NCI-H1048 (cell line): ENCODE measurements around the gene OR14A16.
A peak's percentile ranks its signal among the peaks of the same experiment; 100 is the strongest.

Experiments
- DNase-seq: peaks from one replicate; lab custom pipeline; 2025; lab: John Stamatoyannopoulos, UW

OR14A16 gene

DNA sequence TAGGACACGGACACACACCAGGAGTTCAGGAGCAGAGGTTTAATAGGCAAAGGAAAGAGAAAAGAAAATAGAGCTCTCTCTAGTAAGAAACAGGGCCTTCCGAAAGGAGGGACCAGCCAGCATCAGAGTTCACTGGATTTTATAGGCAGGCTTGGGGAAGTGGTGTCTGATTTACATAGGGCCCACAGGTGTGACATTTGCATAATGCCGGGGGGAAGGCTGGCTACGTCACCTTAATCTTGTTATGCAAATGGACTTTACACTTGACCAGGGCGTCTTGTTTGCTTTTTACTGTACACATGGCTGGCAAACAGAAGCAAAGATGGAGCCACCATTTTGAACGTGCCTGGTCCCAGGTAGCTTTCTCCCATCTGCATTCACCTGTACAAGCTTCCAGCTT is at the start of gene OR14A16:
TSS of gene OR14A16 (minus strand) at position 97 of the 400 bp plus-strand sequence. CDS start 8,390 bp downstream, outside the sequence.
- DNase-seq = peak; percentile 85

GRCh38 chr1:247865416-247865815 is 41.5 kb upstream of the OR14A16 start:
- DNase-seq = no peak

DNA sequence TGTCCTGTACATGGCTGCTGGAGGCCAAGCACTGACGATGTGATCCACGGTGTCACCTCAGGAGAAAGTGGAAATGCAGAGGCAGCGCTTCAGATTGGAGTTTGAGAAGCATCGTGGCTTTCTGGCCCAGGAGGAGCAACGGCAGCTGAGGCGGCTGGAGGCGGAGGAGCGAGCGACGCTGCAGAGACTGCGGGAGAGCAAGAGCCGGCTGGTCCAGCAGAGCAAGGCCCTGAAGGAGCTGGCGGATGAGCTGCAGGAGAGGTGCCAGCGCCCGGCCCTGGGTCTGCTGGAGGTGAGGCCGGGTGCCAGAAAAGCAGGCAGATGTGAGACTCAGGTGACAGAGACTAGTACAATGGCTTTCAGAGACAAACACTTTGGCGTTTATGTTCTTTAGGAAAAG is 40.7 kb upstream of the OR14A16 start:
- no peak for DNase-seq

DNA sequence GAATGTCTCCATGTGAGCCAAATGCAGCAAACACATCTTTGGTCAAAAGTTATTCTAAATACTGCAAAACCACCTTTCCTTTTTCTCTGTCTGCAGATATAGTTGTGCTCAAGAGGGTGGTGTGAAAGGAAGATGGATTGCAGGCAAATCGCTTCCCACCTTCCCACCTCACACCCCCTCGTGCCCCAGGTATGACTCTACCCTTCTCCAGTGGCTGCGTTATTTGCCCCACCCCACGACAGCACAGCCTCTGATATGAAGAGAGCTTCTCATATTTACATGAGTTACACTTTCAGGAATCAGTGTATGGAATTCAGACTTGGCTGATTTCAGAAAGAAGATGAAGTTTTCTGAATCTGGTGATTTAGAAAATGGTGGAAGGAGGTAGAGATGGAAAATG is 38.8 kb upstream of the OR14A16 start:
- DNase-seq = no peak

GRCh38 chr1:247857985-247858619 is 34.2 kb upstream of the OR14A16 start:
- no peak for DNase-seq

DNA sequence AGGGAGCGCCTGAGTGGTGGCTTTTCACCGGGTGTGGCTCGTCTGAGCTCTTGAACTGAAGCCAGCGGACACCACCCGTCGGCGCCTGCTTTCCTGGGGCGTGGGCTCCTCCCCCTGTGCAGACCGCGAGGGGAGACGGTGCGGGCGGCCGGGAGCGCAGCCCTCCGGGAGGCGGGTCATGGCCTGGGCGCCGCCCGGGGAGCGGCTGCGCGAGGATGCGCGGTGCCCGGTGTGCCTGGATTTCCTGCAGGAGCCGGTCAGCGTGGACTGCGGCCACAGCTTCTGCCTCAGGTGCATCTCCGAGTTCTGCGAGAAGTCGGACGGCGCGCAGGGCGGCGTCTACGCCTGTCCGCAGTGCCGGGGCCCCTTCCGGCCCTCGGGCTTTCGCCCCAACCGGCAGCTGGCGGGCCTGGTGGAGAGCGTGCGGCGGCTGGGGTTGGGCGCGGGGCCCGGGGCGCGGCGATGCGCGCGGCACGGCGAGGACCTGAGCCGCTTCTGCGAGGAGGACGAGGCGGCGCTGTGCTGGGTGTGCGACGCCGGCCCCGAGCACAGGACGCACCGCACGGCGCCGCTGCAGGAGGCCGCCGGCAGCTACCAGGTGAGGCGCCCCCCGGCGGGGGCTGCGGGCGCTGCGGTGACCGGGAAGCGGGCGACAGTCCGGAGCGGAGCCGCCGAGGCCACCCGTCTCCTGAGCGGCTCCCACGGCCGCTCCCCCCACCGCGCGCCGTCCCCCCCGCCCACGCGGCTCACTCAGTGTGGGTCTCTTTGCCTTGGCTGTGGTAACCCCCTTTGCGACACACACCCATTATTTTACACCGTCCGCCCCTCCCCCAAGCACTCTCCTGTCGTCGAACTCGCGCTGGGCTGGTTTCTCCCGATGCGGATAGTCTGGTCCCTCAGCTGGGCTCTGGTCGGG is 33.4 kb upstream of the OR14A16 start, which contains the start of gene TRIM58:
TSS of gene TRIM58 (plus strand) at position 119 of the 916 bp plus-strand sequence. CDS start at position 179, 60 bp downstream.
- peak; percentile 70 for DNase-seq

DNA sequence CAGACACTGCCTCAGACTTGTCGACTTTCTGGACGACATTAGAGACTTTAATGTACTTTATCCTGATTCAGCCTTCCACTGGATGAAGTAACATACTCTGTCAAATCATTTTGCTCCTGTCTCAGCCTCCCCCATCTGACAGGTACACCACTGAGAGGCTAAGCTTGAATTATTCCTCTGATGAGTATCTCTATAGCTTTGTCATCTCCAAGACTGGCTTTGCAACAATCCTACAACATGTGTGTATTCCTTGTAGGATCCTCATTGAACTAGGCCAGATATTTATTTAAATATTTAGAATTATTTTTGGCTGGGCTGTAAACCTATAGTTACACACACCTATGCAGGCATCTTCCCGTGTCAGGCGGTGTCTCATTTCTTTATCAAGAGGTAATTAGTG is 32.0 kb upstream of the OR14A16 start:
- no peak for DNase-seq

- no peak for DNase-seq
Observed at GRCh38 chr1:247854899-247855545, 31.1 kb upstream of the OR14A16 start.

DNA sequence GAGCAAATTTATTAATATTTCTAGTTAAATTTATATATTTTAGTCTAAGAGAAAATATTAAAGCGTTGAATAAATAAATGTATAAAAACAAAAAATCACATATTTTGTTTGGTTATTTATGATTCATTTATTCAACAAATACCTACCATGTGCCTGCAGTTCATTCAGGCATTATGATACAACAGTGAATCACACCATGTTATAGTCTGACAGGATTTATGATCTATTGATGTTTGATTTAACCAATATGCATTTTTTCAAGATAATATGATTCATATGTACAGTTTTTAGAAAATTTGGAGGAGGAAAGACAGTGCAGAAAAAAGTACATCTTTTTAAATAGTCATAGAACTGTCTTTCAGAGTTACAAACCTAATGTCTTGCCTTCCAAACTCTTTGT is 25.7 kb upstream of the OR14A16 start:
- no peak for DNase-seq

DNA sequence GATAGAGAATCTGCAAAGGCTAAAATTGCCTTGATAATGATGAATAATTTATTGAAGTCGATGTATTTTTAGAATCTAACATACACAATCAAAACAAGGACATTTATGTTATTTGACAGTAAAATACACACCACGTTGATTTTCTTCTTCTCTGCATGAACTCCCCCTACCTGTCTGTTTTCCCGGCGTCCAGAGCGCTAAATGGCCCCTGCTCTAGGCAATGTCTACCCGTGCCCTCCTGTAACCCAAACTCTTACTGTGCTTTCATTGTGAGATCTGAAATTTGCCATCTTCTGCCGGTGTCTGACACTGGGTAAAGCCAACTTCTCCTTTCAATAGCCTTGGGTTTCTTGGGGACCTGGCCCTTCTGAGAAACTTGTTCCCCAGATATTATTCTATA is 24.4 kb upstream of the OR14A16 start:
- DNase-seq = no peak

DNA sequence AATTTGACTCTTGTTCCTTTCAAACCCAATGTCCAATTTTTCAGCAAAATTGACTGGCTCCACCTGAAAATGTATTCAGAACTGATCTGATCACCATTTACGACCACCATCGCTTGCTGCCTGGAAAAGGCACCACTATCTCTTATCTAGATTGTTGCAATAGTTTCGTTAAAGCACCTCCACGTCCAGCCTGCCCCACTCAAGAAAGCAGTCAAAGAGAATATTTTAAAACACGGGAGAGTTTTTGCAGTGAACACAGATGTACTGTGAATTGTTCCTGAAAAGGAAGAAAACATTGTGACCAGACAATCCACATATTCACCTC is 21.7 kb upstream of the OR14A16 start:
- DNase-seq = no peak

DNA sequence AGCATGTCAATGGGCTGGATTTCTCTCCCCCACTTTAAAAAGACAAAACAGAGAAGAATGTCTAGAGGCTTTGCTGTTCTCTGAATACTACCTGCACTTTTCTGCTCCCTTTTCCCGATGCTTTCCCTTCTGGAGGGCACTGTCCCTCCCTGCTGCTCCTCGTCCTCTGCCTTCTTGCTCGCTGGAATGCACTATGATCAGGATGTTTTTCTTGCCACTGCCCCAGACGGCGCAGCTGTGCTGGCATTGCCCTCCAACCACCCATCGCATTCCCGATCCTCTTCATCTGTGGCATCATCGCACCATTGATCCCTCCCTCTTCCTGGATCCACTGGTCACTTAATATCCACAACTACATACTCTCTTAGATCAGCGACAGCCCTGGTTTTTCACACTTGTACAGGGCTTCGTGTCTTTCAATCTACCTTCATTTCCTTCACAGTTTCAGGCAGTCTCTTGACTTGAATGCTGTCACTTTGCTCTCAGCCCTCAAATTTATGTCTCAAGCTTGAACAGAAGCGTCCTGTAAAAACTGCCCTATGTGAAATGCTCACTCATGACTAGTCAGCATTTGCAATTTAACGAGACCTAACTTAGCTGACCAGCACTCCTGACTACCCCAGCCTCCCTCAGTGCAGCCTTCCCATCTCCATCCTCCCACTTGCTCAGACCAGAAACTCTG is 21.2 kb upstream of the OR14A16 start:
- DNase-seq = no peak

- DNase-seq = no peak
Observed at GRCh38 chr1:247843411-247843810, 19.5 kb upstream of the OR14A16 start.

DNA sequence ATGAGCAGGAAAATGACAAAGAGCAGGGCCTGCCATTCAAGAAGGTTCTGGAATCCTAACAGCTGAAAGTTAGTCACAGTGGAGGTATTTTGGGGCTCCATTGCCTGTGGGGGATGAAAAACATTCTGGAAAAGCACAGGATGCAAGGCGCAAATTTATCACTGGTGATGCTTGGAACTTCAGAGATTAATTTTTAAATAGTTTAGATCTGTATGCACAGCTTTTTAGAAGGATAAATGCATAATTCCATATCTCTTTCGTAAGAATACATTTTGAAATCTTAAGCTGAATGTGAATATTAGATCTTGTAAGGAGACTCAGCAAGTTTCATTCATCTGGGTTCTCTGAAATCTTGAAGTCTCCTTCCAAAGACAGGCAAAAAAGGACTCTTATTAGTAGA is 17.9 kb upstream of the OR14A16 start, which contains the start of gene OR11L1:
TSS of gene OR11L1 (minus strand) at position 101 of the 400 bp plus-strand sequence. CDS start at position 101, 0 bp downstream.
- no peak for DNase-seq

DNA sequence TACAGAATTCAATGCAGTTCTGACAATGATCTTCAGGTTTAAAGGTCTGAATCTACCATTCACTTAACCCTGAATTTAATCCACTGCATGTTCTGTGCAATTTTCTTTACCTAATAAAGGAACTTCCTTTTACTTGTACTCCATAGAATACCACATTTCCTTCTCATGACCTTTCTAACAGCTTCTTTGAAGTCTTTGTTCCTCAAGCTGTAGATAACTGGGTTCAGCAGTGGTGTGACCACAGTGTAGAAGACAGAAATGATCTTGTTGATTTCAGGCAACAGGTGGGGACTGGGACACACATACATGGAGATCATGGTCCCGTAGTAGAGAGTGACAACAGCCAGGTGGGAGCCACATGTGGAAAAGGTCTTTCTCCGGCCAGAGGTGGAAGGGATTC is 16.9 kb upstream of the OR14A16 start:
- no peak for DNase-seq

DNA sequence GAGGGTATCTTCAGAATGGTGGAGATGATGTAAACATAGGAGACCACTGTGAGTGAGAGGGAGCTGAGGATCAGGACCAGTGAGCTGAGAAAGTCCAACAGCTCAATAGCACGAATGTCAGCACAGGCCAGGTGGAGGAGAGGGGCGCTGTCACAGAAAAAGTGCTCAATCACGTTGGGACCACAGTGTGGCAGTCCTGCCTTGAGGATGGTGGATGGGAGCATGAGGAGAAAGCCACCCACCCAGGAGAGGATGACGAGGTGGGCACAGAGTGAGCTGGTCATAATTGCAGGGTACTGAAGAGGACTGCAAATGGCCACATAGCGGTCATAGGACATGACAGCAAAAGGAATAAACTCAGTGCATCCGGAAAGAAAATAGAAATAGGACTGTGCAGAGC is 9.7 kb upstream of the OR14A16 start:
- no peak for DNase-seq

- no peak for DNase-seq
Observed at GRCh38 chr1:247829656-247830055, 5.7 kb upstream of the OR14A16 start.

- no peak for DNase-seq
Observed at GRCh38 chr1:247825362-247825761, 1.4 kb upstream of the OR14A16 start.

- DNase-seq = no peak
Observed at GRCh38 chr1:247822060-247822459, 1.9 kb downstream of the OR14A16 start.

GRCh38 chr1:247812637-247813036 is 11.3 kb downstream of the OR14A16 start:
- no peak for DNase-seq

GRCh38 chr1:247797518-247797917 is 26.4 kb downstream of the OR14A16 start:
- DNase-seq = no peak

GRCh38 chr1:247769603-247770002 is 54.3 kb downstream of the OR14A16 start:
- DNase-seq = no peak
